Measurements from ENCODE around the gene PLEKHG5.
"Not testable (repeated sequence)": the region's sequence is repeated elsewhere in the genome, so short reads cannot be mapped to it uniquely, and the experiment has no call there.

PLEKHG5 gene

GRCh38 chr1:6445062-6445763 lies 46.3 kb downstream of the PLEKHG5 start:
- DNase-seq, result peak; percentile 55 to 59

GRCh38 chr1:6444377-6444776 lies 47.1 kb downstream of the PLEKHG5 start:
- DNase-seq, result no peak

GRCh38 chr1:6443339-6444115 lies 47.9 kb downstream of the PLEKHG5 start:
- no peak for DNase-seq

GRCh38 chr1:6441586-6441985 lies 49.9 kb downstream of the PLEKHG5 start:
- no peak for DNase-seq

GRCh38 chr1:6440198-6441126 lies 51.0 kb downstream of the PLEKHG5 start:
- peak; percentile 76 to 77 for DNase-seq

- DNase-seq, result peak; percentile 74 to 81
These were observed 53.4 kb downstream of the PLEKHG5 start for GRCh38 chr1:6438047-6438525.

- not testable (repeated sequence) for DNase-seq
These were observed 54.3 kb downstream of the PLEKHG5 start for GRCh38 chr1:6437012-6437700.

GRCh38 chr1:6436277-6436676 lies 55.2 kb downstream of the PLEKHG5 start:
- DNase-seq, result not testable (repeated sequence)

GRCh38 chr1:6435547-6435946 lies 55.9 kb downstream of the PLEKHG5 start:
- no peak for DNase-seq

GRCh38 chr1:6435129-6435528 lies 56.3 kb downstream of the PLEKHG5 start:
- no peak for DNase-seq

- no peak for DNase-seq
These were observed 57.3 kb downstream of the PLEKHG5 start for GRCh38 chr1:6434186-6434585.

- DNase-seq, result not testable (repeated sequence)
These were observed 59.6 kb downstream of the PLEKHG5 start for GRCh38 chr1:6431645-6432579.

GRCh38 chr1:6429660-6430411 lies 61.6 kb downstream of the PLEKHG5 start:
- DNase-seq, result not testable (repeated sequence)

- not testable (repeated sequence) for DNase-seq
These were observed 63.0 kb downstream of the PLEKHG5 start for GRCh38 chr1:6428453-6428852.

- DNase-seq, result no peak
These were observed 63.8 kb downstream of the PLEKHG5 start for GRCh38 chr1:6427441-6428390.

- DNase-seq, result no peak
These were observed 64.5 kb downstream of the PLEKHG5 start for GRCh38 chr1:6426972-6427350.

- no peak for DNase-seq
These were observed 65.0 kb downstream of the PLEKHG5 start for GRCh38 chr1:6426277-6426971.

GRCh38 chr1:6425658-6426057 lies 65.8 kb downstream of the PLEKHG5 start:
- no peak for DNase-seq
